Activated CD8-positive, alpha-beta memory T cell treated with anti-CD3 and anti-CD28 coated beads for 4 hours (primary cell): ENCODE data around the gene TWNK.

Experiments used
- DNase-seq, 2 donors: peaks; one replicate each; pipeline ENCODE4 v3.0.0-alpha.2; 2020; ENCODE audit warnings: low read depth in 2 of 2

TWNK gene

GRCh38 chr10:100996678-100997359 lies 9.5 kb downstream of the TWNK start:
- DNase-seq, result no peak

DNA sequence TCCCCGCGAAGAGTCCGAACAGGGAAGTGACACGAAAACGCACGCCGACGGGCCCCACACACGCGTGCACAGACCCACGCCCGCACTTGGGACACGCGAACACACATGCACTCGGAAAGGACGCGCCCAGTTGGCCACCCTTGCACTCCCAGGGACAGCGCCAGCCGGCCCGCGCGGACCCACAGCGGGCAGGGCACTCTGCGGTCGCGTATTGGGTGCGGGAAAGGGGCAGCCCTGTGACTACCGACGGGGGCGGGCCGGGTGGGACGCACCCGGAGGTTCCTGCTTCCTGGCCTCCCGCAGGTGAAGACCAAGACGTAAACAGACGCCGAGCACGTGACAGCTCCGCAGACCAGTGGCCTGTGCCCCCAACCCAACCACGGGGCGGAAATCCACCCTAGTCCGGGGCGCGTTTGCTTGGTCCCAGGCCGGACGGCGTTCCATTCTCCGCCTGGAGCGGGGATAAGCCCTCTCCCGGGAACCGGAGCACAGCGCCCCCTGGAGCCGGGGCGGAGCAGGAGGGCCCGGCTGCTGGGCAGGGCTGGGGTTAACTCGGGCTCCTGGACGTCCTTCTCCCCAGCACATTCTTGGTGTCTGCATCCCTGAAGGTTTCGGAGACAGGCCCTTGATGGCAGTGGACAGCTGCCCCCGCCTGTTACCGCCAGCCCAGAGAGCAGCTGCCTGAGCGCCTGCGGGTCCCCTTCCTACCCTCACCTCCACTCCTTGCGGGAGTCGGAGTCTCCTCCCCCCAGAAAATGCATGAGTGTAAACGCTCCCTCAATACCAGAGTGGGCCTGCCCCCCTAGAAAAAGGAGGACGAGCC lies 10.2 kb downstream of the TWNK start:
- DNase-seq, result peak; percentile 30 to 46

- peak; percentile 13 to 26 for DNase-seq
Measured at GRCh38 chr10:100998183-100998990, 11.0 kb downstream of the TWNK start.

DNA sequence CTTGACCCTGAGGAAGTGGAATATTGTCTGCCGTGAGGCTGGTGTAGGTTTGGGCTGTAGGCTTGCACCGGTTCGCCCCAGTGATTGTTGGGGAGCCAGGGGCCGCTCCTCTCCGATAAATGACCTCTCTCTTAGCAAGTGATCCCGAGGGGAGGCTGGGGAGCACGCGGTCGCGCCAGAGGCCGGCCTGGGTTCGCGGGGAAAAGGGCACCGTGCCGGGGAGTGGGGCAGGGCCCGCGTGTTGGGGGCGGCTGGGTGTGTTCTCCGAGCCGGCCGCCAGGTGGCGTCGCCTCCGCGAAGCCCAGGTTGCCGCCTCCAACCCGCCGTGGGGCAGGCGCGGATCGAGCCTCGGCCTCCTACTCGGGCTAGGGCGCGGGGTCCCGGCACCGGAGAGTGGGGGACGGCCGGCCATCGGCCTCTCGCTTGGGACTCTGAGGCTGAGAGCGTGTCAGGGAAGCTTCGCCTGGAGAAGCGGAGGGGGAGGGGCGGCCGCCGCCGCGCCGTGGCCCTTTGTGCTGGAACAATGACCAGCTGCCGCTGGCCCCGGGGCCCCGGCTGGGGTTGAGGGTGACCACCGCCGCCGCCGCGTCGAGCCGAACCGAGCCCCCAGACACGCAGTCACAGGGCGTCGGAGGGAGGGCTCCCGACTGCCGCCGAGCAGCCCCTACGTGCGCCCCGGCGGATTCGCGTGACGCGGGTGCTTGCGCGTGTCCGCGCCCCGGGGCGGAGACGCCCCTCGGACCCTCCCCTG lies 11.8 kb downstream of the TWNK start:
- DNase-seq, result peak; percentile 47 to 53

GRCh38 chr10:100999742-101000126 lies 12.4 kb downstream of the TWNK start, which contains the start of gene LZTS2:
Gene LZTS2, plus strand, starts transcription at chr10:100999808. Its CDS starts 2,731 bp downstream, at chr10:101002539.
- DNase-seq, result no peak

DNA sequence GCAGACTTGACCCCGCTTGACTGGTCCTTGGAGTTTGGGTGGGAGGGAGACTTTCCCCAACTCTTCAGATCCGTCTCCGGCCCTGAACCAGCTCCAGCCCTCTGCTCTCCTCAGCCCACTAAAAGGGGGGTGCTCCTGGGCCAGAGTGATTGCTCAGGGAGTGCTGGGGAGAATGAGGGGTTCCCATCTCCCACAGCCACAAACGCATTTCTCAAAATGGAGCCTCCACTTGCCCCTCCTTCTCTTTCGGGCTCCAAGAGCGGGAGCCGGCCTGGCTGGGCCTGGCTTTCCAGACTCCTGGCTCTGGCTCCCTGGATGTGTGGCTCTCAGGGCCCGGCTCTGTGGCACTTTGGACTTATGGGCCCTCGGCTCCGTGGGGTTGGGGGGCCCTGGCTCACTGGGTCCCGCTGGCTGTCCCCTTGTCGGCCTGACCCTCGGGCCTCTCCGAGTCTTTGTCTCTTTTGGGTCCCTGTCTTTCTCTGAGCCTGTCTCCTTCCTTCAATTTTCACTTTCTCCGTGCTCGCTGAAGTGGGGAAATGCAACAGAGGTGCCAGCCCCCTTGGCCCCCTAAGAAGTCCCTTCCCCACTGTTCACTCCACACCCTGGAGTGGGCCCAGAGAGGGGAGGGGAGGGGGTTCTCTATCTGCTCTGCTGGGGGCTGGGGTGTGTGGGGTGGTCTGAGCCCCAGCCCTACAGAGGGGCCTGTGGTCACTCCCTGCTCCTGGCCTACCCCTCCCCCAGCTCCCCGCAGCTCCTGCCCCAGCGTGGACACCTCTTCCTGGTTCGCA lies 13.0 kb downstream of the TWNK start:
- no peak for DNase-seq

GRCh38 chr10:101000915-101001658 lies 13.7 kb downstream of the TWNK start:
- no peak for DNase-seq

GRCh38 chr10:101001659-101002035 lies 14.3 kb downstream of the TWNK start:
- no peak for DNase-seq

- DNase-seq, result no peak
Measured at GRCh38 chr10:101002456-101002855, 15.1 kb downstream of the TWNK start.

- DNase-seq, result no peak
Measured at GRCh38 chr10:101003639-101004206, 16.4 kb downstream of the TWNK start.

DNA sequence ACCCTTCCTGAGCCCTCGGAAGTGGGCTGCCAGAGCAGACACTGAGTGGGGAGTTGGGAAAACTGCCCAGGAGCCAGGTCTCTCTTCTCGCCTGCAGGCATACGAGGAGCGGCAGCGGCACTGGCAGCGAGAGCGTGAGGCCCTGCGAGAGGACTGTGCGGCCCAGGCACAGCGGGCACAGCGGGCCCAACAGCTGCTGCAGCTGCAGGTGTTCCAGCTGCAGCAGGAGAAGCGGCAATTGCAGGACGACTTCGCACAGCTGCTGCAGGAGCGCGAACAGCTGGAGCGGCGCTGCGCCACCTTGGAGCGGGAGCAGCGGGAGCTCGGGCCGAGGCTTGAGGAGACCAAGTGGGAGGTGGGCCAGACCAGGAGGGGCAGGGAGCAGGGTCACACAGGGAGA lies 18.0 kb downstream of the TWNK start:
- no peak for DNase-seq

GRCh38 chr10:101005869-101006567 lies 18.7 kb downstream of the TWNK start:
- DNase-seq, result no peak

DNA sequence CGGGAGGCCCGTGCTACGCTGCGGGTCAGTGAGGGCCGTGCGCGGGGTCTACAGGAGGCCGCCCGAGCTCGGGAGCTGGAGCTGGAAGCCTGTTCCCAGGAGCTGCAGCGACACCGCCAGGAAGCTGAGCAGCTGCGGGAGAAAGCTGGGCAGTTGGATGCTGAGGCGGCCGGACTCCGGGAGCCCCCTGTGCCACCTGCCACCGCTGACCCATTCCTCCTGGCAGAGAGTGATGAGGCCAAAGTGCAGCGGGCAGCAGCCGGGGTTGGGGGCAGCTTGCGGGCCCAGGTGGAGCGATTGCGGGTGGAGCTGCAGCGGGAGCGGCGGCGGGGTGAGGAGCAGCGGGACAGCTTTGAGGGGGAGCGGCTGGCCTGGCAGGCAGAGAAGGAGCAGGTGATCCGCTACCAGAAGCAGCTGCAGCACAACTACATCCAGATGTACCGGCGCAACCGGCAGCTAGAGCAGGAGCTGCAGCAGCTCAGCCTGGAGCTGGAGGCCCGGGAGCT lies 19.3 kb downstream of the TWNK start:
- DNase-seq, result no peak

DNA sequence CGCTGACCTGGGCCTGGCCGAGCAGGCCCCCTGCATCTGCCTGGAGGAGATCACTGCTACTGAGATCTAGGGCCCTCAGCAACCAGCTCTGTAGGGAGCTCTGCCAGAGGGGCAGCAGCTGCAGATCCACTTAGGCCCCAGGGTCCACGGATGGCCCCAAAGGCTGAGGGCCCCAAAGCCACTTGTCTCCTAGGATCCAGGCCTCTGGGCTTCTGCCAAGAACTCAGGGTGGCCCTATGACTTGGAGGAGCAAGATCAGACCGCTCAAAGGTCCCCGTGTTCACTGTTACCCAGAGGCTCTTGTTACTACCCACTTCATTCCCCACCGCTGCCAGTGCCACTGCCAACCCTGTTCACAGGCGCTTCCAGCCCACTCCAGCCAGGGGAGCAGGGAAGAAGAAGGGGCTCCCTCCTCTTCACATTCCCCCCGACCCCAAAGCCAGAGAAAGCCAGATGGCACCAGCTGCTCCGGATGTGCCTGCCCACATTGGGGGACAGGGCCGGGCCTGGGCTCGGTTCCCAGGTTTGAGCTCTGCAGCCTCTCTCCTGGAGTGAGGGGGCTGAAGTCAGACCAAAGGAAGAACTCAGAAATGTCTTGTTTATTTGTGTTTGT lies 19.9 kb downstream of the TWNK start:
- no peak for DNase-seq

DNA sequence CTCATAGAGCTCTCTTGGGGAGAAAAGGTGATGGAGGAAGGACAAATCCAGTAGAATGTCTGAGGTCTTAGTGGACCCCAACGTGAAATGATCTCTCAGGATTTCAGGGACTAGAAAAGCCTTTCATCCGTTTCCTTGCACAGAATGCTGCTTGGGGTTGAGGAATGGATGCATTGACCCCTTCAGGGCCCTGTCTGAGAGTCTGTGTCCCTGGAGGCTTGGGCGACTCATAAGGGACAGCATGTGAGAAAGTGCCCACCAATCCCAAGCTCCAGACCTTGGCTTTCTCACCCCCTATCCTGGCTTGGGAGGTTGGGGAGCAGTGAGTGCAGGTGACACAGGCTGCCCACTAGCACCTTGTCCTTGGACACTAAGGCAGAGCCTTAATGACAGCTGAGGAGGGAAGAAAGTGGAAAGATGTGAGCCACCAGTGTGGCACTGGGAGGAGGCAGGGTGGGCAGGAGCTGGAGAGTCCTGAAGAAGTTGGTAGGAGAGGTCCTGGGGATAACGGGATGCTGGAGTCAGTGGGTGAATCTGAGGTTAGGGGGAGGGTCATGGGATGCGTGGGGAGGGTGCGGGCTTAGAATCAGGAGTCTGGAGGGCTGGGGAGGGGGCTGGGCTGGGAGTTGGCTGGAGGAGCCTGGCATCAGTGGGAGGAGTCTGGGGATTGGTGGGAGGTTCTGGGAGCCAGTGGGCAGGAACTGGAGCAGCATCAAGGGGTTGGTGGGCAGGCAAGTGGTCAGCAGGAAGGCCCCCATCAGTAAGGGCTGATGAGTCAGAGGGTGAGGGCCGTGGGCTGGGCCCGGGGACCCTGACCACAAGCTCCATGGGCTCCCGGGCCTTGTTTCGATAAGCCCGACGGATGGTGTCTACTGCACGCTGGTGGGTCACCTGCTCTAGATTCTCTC lies 20.8 kb downstream of the TWNK start:
- no peak for DNase-seq

DNA sequence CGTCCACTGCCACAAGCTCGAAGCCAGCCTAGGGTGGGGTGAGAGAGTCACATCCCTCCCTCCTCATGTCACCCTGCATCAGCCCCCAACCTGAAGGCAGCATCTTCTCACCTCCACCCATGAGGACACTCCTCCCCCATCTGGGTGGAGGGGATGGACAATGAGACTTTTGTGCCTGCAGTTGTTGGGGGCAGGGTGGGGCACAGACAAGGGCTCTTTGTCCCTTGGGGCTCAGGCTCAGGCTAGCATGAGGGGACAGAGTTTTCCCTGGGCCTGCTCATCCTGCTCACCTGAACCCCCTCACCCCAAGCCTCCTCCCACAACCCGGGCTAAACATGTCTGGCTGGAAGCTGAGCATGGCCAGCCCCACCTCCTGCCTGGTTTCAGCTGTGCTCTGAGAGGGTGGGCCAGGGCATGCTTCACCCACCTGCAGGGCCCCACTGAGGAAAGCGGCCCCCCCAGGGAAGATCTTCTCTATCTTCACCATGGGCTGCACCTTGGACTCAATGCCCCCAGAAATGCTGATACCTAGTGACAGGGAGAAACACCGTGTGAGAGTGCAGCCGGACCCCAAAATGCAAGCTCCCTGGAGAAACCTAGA lies 21.6 kb downstream of the TWNK start:
- DNase-seq, result no peak

DNA sequence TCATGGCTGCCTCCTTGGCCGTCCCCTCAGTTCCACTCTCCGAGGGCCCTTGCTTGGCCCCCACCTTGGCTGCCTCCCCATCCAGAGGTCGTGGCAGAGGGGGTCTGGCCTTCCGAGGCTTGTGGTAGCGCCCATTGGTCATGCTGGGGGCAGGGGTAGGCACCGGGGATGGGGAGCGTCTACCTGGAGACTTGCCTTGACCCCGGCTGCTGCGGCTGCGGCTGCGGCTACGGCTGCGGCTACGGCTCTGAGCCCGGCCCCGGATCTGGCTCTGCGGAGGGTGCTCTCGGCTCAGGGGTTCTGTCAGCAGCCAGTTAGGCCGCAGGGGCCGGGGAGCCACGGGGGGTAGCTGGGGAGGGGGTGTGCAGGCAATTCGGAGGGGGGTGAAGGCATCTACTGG lies 23.0 kb downstream of the TWNK start:
- DNase-seq, result no peak
